HG03469 (cell line): ENCODE data around the gene HAP1.
A peak's percentile ranks its signal among the peaks of the same experiment; 100 is the strongest.
"Not testable (repeated sequence)": the region's sequence is repeated elsewhere in the genome, so short reads cannot be mapped to it uniquely, and the experiment has no call there.

ENCODE experiments used
- ATAC-seq: cut with Tn5 transposase; IDR thresholded peaks from one replicate; pipeline ENCODE4 v1.9.1; 2021; ENCODE audit warnings: mild to moderate bottlenecking, moderate library complexity, moderate number of reproducible peaks; ENCODE audit not compliant: unreplicated experiment

Gene HAP1

GRCh38 chr17:41692722-41693521 is 41.5 kb downstream of the HAP1 start:
- no peak for ATAC-seq

- ATAC-seq = no peak
Observed at GRCh38 chr17:41691031-41691777, 43.2 kb downstream of the HAP1 start.

GRCh38 chr17:41690497-41690896 is 43.9 kb downstream of the HAP1 start:
- ATAC-seq = no peak

GRCh38 chr17:41689497-41690299 is 44.7 kb downstream of the HAP1 start:
- ATAC-seq = no peak

- ATAC-seq = peak; percentile 52
Observed at GRCh38 chr17:41688641-41689496, 45.6 kb downstream of the HAP1 start, which contains the start of gene EIF1. TSS of gene EIF1 (plus strand) at chr17:41688885. CDS start at chr17:41689039, 154 bp downstream.

DNA sequence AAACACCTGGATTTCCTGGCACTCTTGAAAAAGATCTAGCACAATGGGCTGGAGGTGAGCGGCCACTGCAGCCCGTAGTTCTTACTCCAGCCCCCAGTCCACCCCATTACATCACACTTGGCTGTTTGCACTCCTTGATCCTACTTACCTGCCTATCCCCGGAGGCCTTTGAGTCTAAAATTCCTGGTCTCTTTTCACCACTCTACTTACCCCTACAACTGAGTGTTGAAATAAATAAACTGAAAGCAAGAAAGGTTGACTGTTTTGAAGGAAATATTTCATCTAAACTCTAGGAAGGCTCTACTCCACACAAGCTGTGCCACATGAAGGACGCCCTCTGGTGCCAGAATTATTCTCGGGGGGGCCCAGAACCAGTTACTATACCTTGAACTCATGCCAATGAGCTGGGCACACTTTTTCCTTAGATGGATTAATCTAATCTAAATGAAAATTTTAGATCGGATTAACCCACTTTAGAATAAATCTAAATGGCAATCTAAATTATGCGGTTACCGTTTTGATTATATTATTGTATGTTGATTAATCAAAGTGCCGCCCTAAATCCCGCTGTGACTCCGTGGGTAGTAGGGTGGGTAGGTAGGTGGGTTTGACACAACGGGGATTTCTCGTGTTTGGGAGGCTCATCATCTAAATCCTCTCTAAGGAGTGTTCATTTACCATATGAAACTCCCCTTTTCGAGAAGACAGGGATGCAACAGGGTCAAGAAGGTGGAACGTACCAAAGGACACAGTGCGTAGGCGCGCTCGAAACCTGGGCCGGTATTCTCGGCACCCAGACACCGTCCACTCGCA is 46.4 kb downstream of the HAP1 start:
- no peak for ATAC-seq

GRCh38 chr17:41686281-41686680 is 48.2 kb downstream of the HAP1 start:
- no peak for ATAC-seq

- not testable (repeated sequence) for ATAC-seq
Observed at GRCh38 chr17:41685753-41686152, 48.7 kb downstream of the HAP1 start.

DNA sequence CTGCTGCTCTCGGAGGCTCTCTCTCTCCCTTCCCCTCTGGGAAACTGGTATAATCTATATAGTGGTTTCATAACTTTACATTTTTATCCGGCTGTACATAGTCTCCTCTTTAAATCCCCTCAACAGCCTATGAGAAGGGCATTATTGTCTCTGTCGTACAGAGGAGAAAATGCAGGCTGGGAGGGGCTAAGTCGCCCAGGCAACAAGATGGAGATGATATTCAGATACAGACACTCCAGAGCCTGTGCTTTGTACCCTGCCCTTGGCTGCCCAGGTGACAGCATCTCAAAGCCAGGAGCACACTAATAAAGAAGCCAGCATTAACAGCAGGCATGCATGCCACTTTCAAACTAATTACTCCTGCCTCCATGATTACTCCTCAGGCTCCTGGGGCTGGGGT is 50.4 kb downstream of the HAP1 start:
- ATAC-seq = no peak

- no peak for ATAC-seq
Observed at GRCh38 chr17:41683441-41684007, 50.9 kb downstream of the HAP1 start.

DNA sequence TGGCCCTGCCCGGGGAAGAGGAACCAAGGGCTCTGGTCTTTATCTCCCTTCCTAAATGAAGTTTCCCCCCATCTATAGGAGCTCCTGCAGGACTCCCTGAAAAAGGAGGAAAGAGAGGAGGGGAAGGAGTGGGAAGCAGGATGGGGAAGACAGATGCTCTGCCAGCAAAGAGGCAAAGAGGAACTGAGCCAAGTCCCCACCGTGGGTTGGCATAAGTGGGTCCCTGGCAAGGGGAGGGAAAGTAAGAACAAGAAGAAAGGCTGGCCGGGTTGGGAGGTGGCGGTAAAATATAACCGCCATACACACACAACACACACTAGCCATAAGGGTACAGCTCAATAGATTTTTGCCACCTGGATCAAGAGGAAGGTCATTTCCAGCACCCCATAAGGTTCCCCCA is 51.8 kb downstream of the HAP1 start:
- no peak for ATAC-seq

DNA sequence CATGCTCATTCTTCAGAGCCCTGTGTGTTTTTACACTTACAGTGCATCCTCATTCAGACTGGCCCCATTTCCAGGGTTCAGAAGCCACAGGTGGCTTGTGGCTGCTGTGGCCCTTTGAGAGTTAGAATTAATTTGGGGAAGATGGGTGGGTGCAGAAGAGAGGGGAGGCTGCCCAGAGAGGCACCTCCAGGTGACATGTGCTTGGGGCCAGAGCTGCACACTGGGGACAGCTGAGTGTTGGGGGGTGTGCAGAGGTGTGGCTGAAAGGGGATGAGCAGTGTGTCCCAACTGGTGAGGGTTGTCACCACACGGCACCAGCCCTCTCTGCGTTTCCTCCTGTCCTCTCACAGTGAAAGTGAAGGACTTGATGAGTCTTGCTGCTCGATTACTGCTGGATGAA is 52.7 kb downstream of the HAP1 start:
- ATAC-seq = no peak

DNA sequence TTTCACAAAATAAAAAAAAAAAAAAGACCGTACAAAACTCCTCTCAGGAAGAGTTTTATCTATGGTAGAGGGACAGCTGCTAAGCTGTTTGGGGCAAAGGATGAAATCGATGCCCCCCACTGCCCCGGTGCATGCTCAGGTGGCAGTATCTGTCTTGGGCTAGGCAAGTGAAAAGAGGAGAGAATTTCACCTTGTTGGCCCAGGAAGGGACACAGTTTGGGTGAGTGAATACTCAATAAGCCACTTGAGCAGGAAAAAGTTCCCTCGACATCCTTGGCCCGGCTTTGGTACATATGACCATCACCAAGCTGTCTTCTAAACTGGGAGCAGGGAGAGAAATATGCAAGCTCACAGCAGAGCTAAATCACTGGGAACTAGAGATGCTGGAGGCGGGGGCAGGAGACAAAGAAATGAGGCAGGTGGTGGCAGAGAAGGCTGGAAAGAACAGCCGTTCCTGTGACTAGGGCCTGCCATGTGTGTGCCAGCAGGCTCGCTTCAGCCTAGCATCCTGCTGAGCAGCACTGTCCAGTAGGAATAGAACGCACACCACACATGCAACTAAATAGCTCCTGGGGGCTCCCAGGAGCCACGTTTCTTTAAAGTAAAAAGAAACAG is 53.9 kb downstream of the HAP1 start:
- ATAC-seq = no peak

GRCh38 chr17:41679740-41680425 is 54.6 kb downstream of the HAP1 start:
- no peak for ATAC-seq

DNA sequence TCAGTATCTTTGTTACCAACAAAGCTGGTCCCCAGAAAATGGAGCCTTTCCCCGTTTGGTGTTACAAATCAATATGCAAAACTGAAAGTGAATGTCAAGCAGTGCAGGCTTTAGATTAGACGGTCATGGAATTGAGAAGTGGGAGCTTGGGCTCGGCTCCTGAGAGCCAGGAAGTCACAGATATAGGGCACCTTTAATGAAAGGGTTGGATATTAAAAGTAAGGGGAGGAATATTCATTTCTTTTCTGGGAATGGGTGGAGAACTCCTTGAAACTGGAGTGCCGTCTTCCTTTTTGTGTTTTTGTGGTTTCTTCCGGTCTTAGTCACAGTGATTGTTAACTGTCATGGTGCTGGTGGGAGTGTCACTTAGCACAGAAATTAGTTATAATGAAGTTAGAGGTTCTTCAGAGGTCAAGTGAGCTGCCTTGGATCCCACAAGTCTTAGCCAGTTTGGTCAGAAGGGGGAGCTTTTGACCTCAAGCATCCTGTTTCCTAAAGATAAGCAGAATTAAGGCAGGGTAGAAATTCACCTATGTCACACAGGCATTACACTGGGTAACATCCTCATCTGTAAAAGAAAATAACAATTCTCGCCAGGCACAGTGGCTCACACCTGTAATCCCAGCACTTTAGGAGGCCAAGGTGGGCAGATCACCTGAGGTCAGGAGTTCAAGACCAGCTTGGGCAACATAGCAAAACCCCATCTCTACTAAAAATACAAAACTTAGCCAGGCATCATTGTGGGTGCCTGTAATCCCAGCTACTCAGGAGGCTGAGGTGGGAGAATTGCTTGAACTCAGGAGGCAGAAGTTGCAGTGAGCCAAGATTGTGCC is 55.3 kb downstream of the HAP1 start:
- ATAC-seq = no peak

- ATAC-seq = no peak
Observed at GRCh38 chr17:41678411-41678906, 56.0 kb downstream of the HAP1 start.

GRCh38 chr17:41676058-41676419 is 58.4 kb downstream of the HAP1 start:
- ATAC-seq = no peak
